AG04450 (cell line): ENCODE results near the gene VDR. TPM values are rescaled to one million over a fixed set of nuclear protein-coding genes. Genes with fewer than 3 reads are reported as not detected.

Source experiments
- CTCF ChIA-PET: fragments of 300-600, 350-600 bp; formaldehyde crosslinking; extraction: SDS; loops from one replicate; lab custom pipeline; 2022; ENCODE audit warnings: antibody characterized with exemption, inconsistent platforms; lab: Charles Lee
- POLR2A ChIA-PET: fragments of 350-600 bp; formaldehyde crosslinking; extraction: SDS; loops from one replicate; lab custom pipeline; 2021; ENCODE audit warnings: antibody characterized with exemption, inconsistent platforms; lab: Yijun Ruan, JAX
- DNase-seq: peaks from one replicate; pipeline ENCODE4 v3.0.0-alpha.2; 2011; ENCODE audit warnings: low read depth, low spot score
- H3K27ac ChIP-seq: one replicate; pipeline ENCODE4 v1.5.1; 2012; ENCODE audit warnings: low read depth, low read length, control low read depth
- H3K27me3 ChIP-seq: one replicate; pipeline ENCODE4 v1.6.0; 2012; ENCODE audit warnings: low read length; ENCODE audit not compliant: control insufficient read depth, insufficient read depth
- H3K4me3 ChIP-seq: 2 replicates; pipeline ENCODE4 v1.5.1; 2011; ENCODE audit warnings: mild to moderate bottlenecking, low read depth, low read length, control low read depth
- H3K9me3 ChIP-seq: 2 replicates; pipeline ENCODE4 v1.5.1; 2012; ENCODE audit warnings: low read length; ENCODE audit not compliant: control insufficient read depth, insufficient read depth
- polyA plus RNA-seq: library from polyadenylated mRNA; depleted of rRNA; stranded (reverse); fragments of >200 nt; gene quantifications from 2 replicates; pipeline ENCODE4 v1.2.3, GENCODE V29; 2011; rRNA removed
- TF ChIP-seq, protein P1 (sequence below): IDR thresholded peaks from 2 replicates; pipeline ENCODE4 v1.5.1; 2011; ENCODE audit warnings: low read depth, low read length, control low read depth, inconsistent platforms

The VDR gene
- polyA plus RNA-seq, 1 experiment, result 11.9 TPM

- CTCF ChIA-PET, result interaction anchor here (0.9 to 2.7 kb wide), 4 partner anchors 9 to 48 kb away, joined by 3 to 15 read pairs (median 4); no protein-coding TSS in a partner anchor
- no peaks in the 10 kb centered on the region for H3K27me3 ChIP-seq
- POLR2A ChIA-PET, result no interaction called here
- TF ChIP-seq, protein P1, sequence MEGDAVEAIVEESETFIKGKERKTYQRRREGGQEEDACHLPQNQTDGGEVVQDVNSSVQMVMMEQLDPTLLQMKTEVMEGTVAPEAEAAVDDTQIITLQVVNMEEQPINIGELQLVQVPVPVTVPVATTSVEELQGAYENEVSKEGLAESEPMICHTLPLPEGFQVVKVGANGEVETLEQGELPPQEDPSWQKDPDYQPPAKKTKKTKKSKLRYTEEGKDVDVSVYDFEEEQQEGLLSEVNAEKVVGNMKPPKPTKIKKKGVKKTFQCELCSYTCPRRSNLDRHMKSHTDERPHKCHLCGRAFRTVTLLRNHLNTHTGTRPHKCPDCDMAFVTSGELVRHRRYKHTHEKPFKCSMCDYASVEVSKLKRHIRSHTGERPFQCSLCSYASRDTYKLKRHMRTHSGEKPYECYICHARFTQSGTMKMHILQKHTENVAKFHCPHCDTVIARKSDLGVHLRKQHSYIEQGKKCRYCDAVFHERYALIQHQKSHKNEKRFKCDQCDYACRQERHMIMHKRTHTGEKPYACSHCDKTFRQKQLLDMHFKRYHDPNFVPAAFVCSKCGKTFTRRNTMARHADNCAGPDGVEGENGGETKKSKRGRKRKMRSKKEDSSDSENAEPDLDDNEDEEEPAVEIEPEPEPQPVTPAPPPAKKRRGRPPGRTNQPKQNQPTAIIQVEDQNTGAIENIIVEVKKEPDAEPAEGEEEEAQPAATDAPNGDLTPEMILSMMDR, result no peak
- no peak for DNase-seq
- H3K27ac ChIP-seq, result no peak overlapping the region
- H3K9me3 ChIP-seq, result no peaks in the 10 kb centered on the region; the same call in 1 of the 2 replicates
- H3K4me3 ChIP-seq, result no peak overlapping the region
These were observed 111.6 kb downstream of the VDR start for GRCh38 chr12:47793015-47793681.

DNA sequence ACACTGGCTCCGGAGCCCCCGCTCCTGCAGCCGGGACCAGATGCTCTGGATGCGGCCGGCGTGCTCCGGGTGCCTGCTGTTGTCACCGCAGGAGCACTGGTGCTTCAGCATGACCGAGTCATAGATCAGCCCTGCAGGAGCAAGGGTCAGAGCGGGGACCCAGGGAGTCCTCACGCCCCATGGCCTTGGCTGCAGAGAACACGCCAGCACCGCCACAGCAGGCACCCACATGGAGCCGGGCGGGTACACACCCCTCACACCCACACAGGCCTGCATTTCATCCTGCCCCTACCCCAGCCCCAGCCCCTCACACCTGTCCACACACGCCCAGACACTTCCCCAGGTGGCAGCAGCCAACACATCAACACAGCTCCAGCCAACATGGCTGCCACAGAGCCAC, 112.9 kb downstream of the VDR start:
- ChIA-PET POLR2A (no interaction called here), CTCF (interaction anchor here (1.0 to 2.7 kb wide), 3 partner anchors 46 to 171 kb away, joined by 3 to 15 read pairs (median 3); no protein-coding TSS in a partner anchor)
- TF ChIP-seq, protein P1, result no peak
- H3K27ac ChIP-seq, result no peak overlapping the region
- no peaks in the 10 kb centered on the region; the same call in 1 of the 2 replicates for H3K9me3 ChIP-seq
- no peaks in the 10 kb centered on the region for H3K27me3 ChIP-seq
- DNase-seq, result no peak
- H3K4me3 ChIP-seq, result no peak overlapping the region

Other genes starting within 250 kb of the VDR start
- gene RPAP3, start 199.0 kb downstream of the VDR start, polyA plus RNA-seq, result 18.5 and 28.2 TPM in 2 replicates
- gene ENDOU, start 179.5 kb downstream of the VDR start, polyA plus RNA-seq, result 0.07 and 0.10 TPM in 2 replicates
- 1.7 and 2.1 TPM in 2 replicates for gene RAPGEF3, start 146.1 kb downstream of the VDR start, polyA plus RNA-seq
- gene SLC48A1, start 131.8 kb downstream of the VDR start, polyA plus RNA-seq, result 7.8 and 9.0 TPM in 2 replicates
- gene HDAC7, start 85.1 kb downstream of the VDR start, polyA plus RNA-seq, result 17.1 and 22.1 TPM in 2 replicates
- gene TMEM106C, start 58.6 kb upstream of the VDR start, polyA plus RNA-seq, result 93.7 and 96.3 TPM in 2 replicates
- gene COL2A1, start 99.5 kb upstream of the VDR start, polyA plus RNA-seq, result not detected in 2 replicates
- gene SENP1, start 201.1 kb upstream of the VDR start, polyA plus RNA-seq, result 23.4 and 26.4 TPM in 2 replicates
- 58.4 and 62.1 TPM in 2 replicates for gene PFKM, start 214.4 kb upstream of the VDR start, polyA plus RNA-seq